Skeletal muscle satellite cell (primary cell): ENCODE results near the gene ZNF101.
A peak's percentile ranks its signal among the peaks of the same experiment; 100 is the strongest.

Experiments used
- H3K27me3 ChIP-seq: 2 replicates; pipeline ENCODE4 v1.7.0; 2013; ENCODE audit warnings: low read length; ENCODE audit not compliant: control insufficient read depth, insufficient read depth
- H3K36me3 ChIP-seq: 2 replicates; pipeline ENCODE4 v1.7.0; 2013; ENCODE audit warnings: mild to moderate bottlenecking, control low read depth, low read length; ENCODE audit not compliant: insufficient read depth
- H3K4me1 ChIP-seq: 2 replicates; pipeline ENCODE4 v1.7.0; 2013; ENCODE audit warnings: low read length; ENCODE audit not compliant: control insufficient read depth, insufficient read depth
- H3K4me2 ChIP-seq: 2 replicates; pipeline ENCODE4 v1.7.0; 2013; ENCODE audit warnings: mild to moderate bottlenecking, low read length
- H3K4me3 ChIP-seq: 2 replicates; pipeline ENCODE4 v1.7.0; 2013; ENCODE audit warnings: low read length
- H3K9ac ChIP-seq: 2 replicates; pipeline ENCODE4 v1.7.0; 2013; ENCODE audit warnings: mild to moderate bottlenecking, low read depth, low read length, moderate library complexity
- H3K9me3 ChIP-seq: replicated peaks from 2 replicates; pipeline ENCODE4 v1.7.0; 2013; ENCODE audit warnings: mild to moderate bottlenecking, control low read depth, low read length

The ZNF101 gene

GRCh38 chr19:19631346-19631745, 37.3 kb upstream of the ZNF101 start:
- no peak overlapping the region for H3K4me3 ChIP-seq
- H3K27me3 ChIP-seq = peaks cover 11% of the 10 kb centered on the region
- H3K36me3 ChIP-seq = peaks cover 23% of the 10 kb centered on the region
- H3K4me2 ChIP-seq = no peak overlapping the region
- no peak overlapping the region for H3K9ac ChIP-seq
- no peaks in the 10 kb centered on the region for H3K9me3 ChIP-seq
- peaks cover 2% of the 10 kb centered on the region for H3K4me1 ChIP-seq

GRCh38 chr19:19632661-19633060, 36.0 kb upstream of the ZNF101 start:
- H3K27me3 ChIP-seq = peaks cover 1% of the 10 kb centered on the region
- no peak overlapping the region for H3K9ac ChIP-seq
- H3K9me3 ChIP-seq = no peaks in the 10 kb centered on the region
- no peak overlapping the region for H3K4me2 ChIP-seq
- H3K4me1 ChIP-seq = peaks cover 2% of the 10 kb centered on the region
- H3K36me3 ChIP-seq = peaks cover 29% of the 10 kb centered on the region
- H3K4me3 ChIP-seq = no peak overlapping the region

- Histone ChIP-seq H3K9ac (no peak overlapping the region), H3K4me3 (no peak overlapping the region), H3K36me3 (peaks cover 29% of the 10 kb centered on the region), H3K27me3 (no peaks in the 10 kb centered on the region), H3K9me3 (no peaks in the 10 kb centered on the region), H3K4me2 (no peak overlapping the region), H3K4me1 (no peaks in the 10 kb centered on the region)
These were observed 34.7 kb upstream of the ZNF101 start for GRCh38 chr19:19633711-19634515.

- Histone ChIP-seq H3K9ac (no peak overlapping the region), H3K4me2 (no peak overlapping the region), H3K27me3 (no peaks in the 10 kb centered on the region), H3K4me1 (no peaks in the 10 kb centered on the region), H3K9me3 (no peaks in the 10 kb centered on the region), H3K4me3 (no peak overlapping the region), H3K36me3 (peaks cover 29% of the 10 kb centered on the region)
These were observed 33.9 kb upstream of the ZNF101 start for GRCh38 chr19:19634516-19635312.

GRCh38 chr19:19635313-19635702, 33.3 kb upstream of the ZNF101 start:
- Histone ChIP-seq H3K27me3 (no peaks in the 10 kb centered on the region), H3K4me1 (no peaks in the 10 kb centered on the region), H3K36me3 (peaks cover 29% of the 10 kb centered on the region), H3K9me3 (no peaks in the 10 kb centered on the region), H3K4me2 (no peak overlapping the region), H3K4me3 (no peak overlapping the region), H3K9ac (no peak overlapping the region)

GRCh38 chr19:19636573-19637185, 32.0 kb upstream of the ZNF101 start:
- H3K4me2 ChIP-seq = no peak overlapping the region
- no peaks in the 10 kb centered on the region for H3K27me3 ChIP-seq
- no peak overlapping the region for H3K9ac ChIP-seq
- no peaks in the 10 kb centered on the region for H3K4me1 ChIP-seq
- H3K4me3 ChIP-seq = no peak overlapping the region
- H3K36me3 ChIP-seq = peaks cover 29% of the 10 kb centered on the region
- no peaks in the 10 kb centered on the region for H3K9me3 ChIP-seq

- no peaks in the 10 kb centered on the region for H3K4me1 ChIP-seq
- no peak overlapping the region for H3K4me2 ChIP-seq
- no peaks in the 10 kb centered on the region for H3K9me3 ChIP-seq
- no peaks in the 10 kb centered on the region for H3K27me3 ChIP-seq
- H3K36me3 ChIP-seq = peaks cover 29% of the 10 kb centered on the region
- no peak overlapping the region for H3K4me3 ChIP-seq
- H3K9ac ChIP-seq = no peak overlapping the region
These were observed 31.5 kb upstream of the ZNF101 start for GRCh38 chr19:19637186-19637522.

- Histone ChIP-seq H3K4me2 (no peak overlapping the region), H3K27me3 (no peaks in the 10 kb centered on the region), H3K9me3 (no peaks in the 10 kb centered on the region), H3K36me3 (peaks cover 27% of the 10 kb centered on the region), H3K4me3 (no peak overlapping the region), H3K9ac (no peak overlapping the region), H3K4me1 (peaks cover 3% of the 10 kb centered on the region)
These were observed 31.0 kb upstream of the ZNF101 start for GRCh38 chr19:19637523-19638251.

GRCh38 chr19:19642506-19643157, 26.0 kb upstream of the ZNF101 start:
- Histone ChIP-seq H3K4me3 (peak overlapping the region; percentile 83), H3K9me3 (no peaks in the 10 kb centered on the region), H3K27me3 (no peaks in the 10 kb centered on the region), H3K4me2 (peak overlapping the region; percentile 94), H3K36me3 (peaks cover 27% of the 10 kb centered on the region), H3K4me1 (peaks cover 7% of the 10 kb centered on the region), H3K9ac (peak overlapping the region; percentile 82)

- H3K36me3 ChIP-seq = peaks cover 30% of the 10 kb centered on the region
These were observed 25.2 kb upstream of the ZNF101 start, which contains the start of gene GMIP for GRCh38 chr19:19643158-19644053. Gene GMIP (minus strand): TSS chr19:19643657. CDS start chr19:19643529, 128 bp downstream.

More at GRCh38 chr19:19643158-19644053, 25.2 kb upstream of the ZNF101 start, which contains the start of gene GMIP:
- Histone ChIP-seq H3K9ac (peak within 1 kb of the TSS; percentile 82), H3K27me3 (no peaks in the 10 kb centered on the region), H3K4me3 (peak within 1 kb of the TSS; percentile 83), H3K9me3 (no peaks in the 10 kb centered on the region), H3K4me2 (peak within 1 kb of the TSS; percentile 94), H3K4me1 (peaks cover 7% of the 10 kb centered on the region)
